Measurements from ENCODE around the gene KRIT1.
"Not testable (repeated sequence)": the region's sequence is repeated elsewhere in the genome, so short reads cannot be mapped to it uniquely, and the experiment has no call there.

The KRIT1 gene

GRCh38 chr7:92184294-92184693, 61.4 kb downstream of the KRIT1 start:
- peaks cover 11% of the 10 kb centered on the region for H3K27me3 ChIP-seq (ENCODE audit: control insufficient read depth, insufficient read depth, low read length)
- not testable (repeated sequence) for H3K9me3 ChIP-seq (ENCODE audit: control insufficient read depth, low read depth, low read length); H3K27ac ChIP-seq (ENCODE audit: low read length); H3K4me1 ChIP-seq (ENCODE audit: control insufficient read depth, low read depth, low read length); H3K36me3 ChIP-seq (ENCODE audit: control insufficient read depth, low read depth, low read length); H3K9ac ChIP-seq (ENCODE audit: low read length); H3K4me3 ChIP-seq (ENCODE audit: low read length)

DNA sequence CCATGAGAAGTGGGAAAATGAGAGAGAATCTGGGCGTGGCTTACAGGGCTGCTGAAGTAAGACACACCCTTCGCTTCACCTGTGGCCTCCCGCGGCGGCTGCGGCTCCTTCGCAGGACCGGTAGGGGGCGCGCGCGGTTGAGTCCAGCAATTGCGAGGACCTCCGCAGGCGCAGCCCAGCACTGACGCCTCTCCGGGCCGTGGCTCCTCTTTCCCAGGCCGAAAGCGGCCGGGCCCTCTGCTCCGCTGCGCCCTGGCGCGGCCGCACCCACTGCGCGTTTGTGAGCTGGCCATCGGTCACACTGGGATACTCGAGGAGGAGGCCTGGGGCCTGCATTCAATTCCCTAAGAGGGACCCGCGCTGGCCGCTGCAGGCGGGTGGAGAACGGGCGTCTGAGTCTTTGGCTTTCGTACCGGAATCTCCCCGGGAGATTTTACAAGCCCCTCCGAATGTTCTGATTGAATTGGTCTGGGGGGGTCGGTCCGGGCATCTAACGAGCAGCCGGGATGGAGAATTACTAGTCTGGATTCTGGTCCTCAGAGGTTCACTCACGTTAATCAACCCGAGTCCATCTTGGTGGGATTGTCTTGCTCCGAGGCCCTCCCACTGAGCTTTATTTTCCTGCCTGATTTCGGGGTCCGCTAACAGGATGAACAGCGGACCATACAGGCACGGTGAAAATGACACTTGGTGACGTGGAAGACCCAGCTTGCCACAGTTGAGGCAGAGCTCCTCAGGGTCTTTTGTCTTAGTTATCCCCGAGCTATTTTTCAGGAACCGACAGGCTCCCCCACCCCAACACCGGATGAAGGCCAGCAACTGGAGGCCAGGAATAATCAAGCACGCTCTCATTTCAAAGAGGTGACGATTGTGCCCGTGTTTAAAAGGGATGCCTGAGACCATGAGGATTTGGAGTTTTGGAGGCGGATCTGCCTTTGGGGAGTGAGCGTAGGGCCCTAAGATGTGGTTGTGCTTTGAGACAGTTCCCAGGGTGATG, 66.5 kb downstream of the KRIT1 start, which contains the start of gene LRRD1:
TSS of gene LRRD1 (minus strand) at position 215 of the 997 bp plus-strand sequence. CDS start 13,940 bp downstream, outside the sequence.
- H3K27me3 ChIP-seq (ENCODE audit: control insufficient read depth, insufficient read depth, low read length), result peaks cover 13% of the 10 kb centered on the region
- H3K36me3 ChIP-seq (ENCODE audit: control insufficient read depth, low read depth, low read length), result no peaks in the 10 kb centered on the region
- no peak within 1 kb of the TSS for H3K27ac ChIP-seq (ENCODE audit: low read length)
- H3K4me3 ChIP-seq (ENCODE audit: low read length), result peak within 1 kb of the TSS; percentile 44
- H3K4me1 ChIP-seq (ENCODE audit: control insufficient read depth, low read depth, low read length), result no peaks in the 10 kb centered on the region
- H3K9me3 ChIP-seq (ENCODE audit: control insufficient read depth, low read depth, low read length), result no peaks in the 10 kb centered on the region
- H3K9ac ChIP-seq (ENCODE audit: low read length), result no peak within 1 kb of the TSS

GRCh38 chr7:92177362-92177761, 68.4 kb downstream of the KRIT1 start:
- Histone ChIP-seq H3K9ac (ENCODE audit: low read length) (no peak overlapping the region), H3K27ac (ENCODE audit: low read length) (no peak overlapping the region), H3K4me1 (ENCODE audit: control insufficient read depth, low read depth, low read length) (no peaks in the 10 kb centered on the region), H3K9me3 (ENCODE audit: control insufficient read depth, low read depth, low read length) (no peaks in the 10 kb centered on the region), H3K27me3 (ENCODE audit: control insufficient read depth, insufficient read depth, low read length) (peaks cover 13% of the 10 kb centered on the region), H3K4me3 (ENCODE audit: low read length) (no peak overlapping the region), H3K36me3 (ENCODE audit: control insufficient read depth, low read depth, low read length) (no peaks in the 10 kb centered on the region)

- H3K36me3 ChIP-seq (ENCODE audit: control insufficient read depth, low read depth, low read length); H3K27me3 ChIP-seq (ENCODE audit: control insufficient read depth, insufficient read depth, low read length); H3K9me3 ChIP-seq (ENCODE audit: control insufficient read depth, low read depth, low read length); H3K27ac ChIP-seq (ENCODE audit: low read length); H3K4me3 ChIP-seq (ENCODE audit: low read length); H3K9ac ChIP-seq (ENCODE audit: low read length); H3K4me1 ChIP-seq (ENCODE audit: control insufficient read depth, low read depth, low read length): not testable (repeated sequence)
Observed at GRCh38 chr7:92169529-92169928, 76.2 kb downstream of the KRIT1 start.

GRCh38 chr7:92161271-92161670, 84.4 kb downstream of the KRIT1 start:
- Histone ChIP-seq H3K36me3 (ENCODE audit: control insufficient read depth, low read depth, low read length) (no peaks in the 10 kb centered on the region), H3K27me3 (ENCODE audit: control insufficient read depth, insufficient read depth, low read length) (no peaks in the 10 kb centered on the region), H3K9ac (ENCODE audit: low read length) (no peak overlapping the region), H3K4me3 (ENCODE audit: low read length) (no peak overlapping the region), H3K27ac (ENCODE audit: low read length) (no peak overlapping the region), H3K9me3 (ENCODE audit: control insufficient read depth, low read depth, low read length) (no peaks in the 10 kb centered on the region), H3K4me1 (ENCODE audit: control insufficient read depth, low read depth, low read length) (no peaks in the 10 kb centered on the region)

DNA sequence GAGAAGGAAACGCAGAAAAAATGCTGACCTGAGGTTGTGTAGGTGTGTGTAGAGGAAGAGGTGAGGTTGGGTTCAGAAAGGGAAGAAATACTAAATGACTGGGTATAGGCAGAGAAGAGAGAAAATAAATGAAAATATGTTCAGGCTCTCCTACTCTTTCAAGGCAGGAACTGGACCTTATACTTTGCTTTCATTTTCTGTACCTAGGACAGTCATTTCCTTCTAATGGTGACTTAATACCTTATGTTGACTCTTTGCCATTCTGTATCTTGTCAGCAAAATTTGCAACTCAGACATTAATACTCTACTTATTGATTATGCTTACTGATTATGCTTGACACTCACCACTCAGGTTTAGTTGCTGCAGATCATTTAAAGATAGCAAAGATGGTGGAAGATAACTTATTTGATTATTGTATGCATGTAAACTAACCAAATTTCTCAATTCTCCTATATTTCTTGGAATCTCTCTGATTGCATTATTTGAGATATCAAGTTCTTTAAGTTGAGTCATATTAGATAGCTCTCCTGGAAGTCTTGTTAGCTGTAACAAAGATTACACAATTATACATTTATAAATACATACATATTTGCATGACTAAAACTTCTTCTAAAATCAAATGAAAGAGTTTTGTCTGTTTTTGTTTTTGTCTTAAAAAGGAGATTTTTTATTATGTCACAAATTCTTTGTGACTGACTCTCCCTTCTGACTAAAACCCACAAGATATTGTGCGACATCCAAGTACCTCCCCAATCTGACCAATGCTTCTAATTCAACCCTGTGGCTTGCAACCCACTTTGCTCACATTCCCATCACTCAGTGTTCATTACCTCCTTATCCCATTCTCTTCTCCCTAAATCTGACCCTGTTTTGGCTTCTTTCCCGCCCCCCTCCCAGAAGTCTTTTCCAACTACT, 86.8 kb downstream of the KRIT1 start:
- Histone ChIP-seq H3K9me3 (ENCODE audit: control insufficient read depth, low read depth, low read length) (no peaks in the 10 kb centered on the region), H3K4me1 (ENCODE audit: control insufficient read depth, low read depth, low read length) (no peaks in the 10 kb centered on the region), H3K9ac (ENCODE audit: low read length) (no peak overlapping the region), H3K4me3 (ENCODE audit: low read length) (no peak overlapping the region), H3K27me3 (ENCODE audit: control insufficient read depth, insufficient read depth, low read length) (no peaks in the 10 kb centered on the region), H3K27ac (ENCODE audit: low read length) (no peak overlapping the region), H3K36me3 (ENCODE audit: control insufficient read depth, low read depth, low read length) (no peaks in the 10 kb centered on the region)

GRCh38 chr7:92156990-92157389, 88.7 kb downstream of the KRIT1 start:
- H3K4me3 ChIP-seq (ENCODE audit: low read length), result no peak overlapping the region
- no peaks in the 10 kb centered on the region for H3K27me3 ChIP-seq (ENCODE audit: control insufficient read depth, insufficient read depth, low read length)
- no peak overlapping the region for H3K27ac ChIP-seq (ENCODE audit: low read length)
- no peaks in the 10 kb centered on the region for H3K36me3 ChIP-seq (ENCODE audit: control insufficient read depth, low read depth, low read length)
- no peaks in the 10 kb centered on the region for H3K9me3 ChIP-seq (ENCODE audit: control insufficient read depth, low read depth, low read length)
- H3K4me1 ChIP-seq (ENCODE audit: control insufficient read depth, low read depth, low read length), result no peaks in the 10 kb centered on the region
- no peak overlapping the region for H3K9ac ChIP-seq (ENCODE audit: low read length)

DNA sequence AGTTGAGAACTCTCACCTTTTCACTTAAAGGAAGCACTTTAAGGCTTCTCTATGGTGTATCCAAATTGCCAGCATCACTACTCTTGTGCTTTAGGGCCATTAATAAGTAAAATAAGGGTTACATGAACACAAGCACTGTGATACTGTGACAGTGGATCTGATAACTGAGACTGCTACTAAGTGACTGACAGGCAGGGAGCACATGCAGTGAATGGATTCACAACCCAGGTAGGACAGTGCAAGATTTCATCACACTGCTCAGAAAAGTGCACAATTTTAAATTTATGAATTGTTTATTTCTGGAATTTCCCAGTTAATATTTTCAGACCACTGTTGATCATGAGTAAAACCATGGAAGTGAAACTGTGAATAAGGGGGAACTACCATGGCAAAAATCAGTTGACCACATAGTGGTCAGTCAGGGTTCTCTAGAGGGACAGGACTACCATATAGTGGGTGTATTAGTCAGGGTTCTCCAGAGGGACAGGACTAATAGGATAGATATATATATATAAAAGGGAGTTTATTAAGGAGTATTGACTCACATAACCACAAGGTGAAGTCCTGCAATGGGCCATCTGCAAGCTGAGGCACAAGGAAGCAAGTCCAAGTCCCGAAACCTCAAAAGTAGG, 90.5 kb downstream of the KRIT1 start:
- Histone ChIP-seq H3K9me3 (ENCODE audit: control insufficient read depth, low read depth, low read length) (no peaks in the 10 kb centered on the region), H3K27me3 (ENCODE audit: control insufficient read depth, insufficient read depth, low read length) (no peaks in the 10 kb centered on the region), H3K36me3 (ENCODE audit: control insufficient read depth, low read depth, low read length) (no peaks in the 10 kb centered on the region)

DNA sequence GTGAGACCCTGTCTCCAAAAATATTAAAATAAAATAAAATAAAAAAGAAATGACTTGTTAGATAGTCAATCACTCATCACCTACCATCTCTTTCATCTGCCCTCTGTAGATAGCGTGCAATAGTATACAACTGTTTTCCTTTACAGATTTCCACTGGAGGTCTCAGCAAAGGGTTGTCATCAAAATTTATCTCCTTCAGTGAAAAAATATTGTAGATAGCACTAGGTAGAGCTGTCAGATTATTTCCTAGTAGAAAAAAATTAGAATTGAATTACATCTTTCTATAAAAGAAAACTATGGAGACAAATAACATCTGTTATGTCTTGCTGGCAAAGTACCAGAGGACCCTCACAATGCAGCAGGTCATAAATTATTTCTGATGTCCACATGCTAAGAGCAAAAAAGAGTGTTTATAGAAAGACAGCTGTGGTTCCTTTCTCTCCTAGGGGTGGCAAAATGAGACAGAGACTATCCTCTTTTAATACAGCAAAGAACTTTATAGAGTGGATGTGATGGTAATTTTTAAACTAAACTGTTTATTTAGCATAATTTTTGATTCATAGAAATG, 95.2 kb downstream of the KRIT1 start:
- Histone ChIP-seq H3K9ac (ENCODE audit: low read length) (no peak overlapping the region), H3K27ac (ENCODE audit: low read length) (no peak overlapping the region), H3K4me3 (ENCODE audit: low read length) (no peak overlapping the region)

More for the DNA sequence above, 90.5 kb downstream of the KRIT1 start:
- Histone ChIP-seq H3K9ac (ENCODE audit: low read length) (no peak overlapping the region), H3K4me1 (ENCODE audit: control insufficient read depth, low read depth, low read length) (no peaks in the 10 kb centered on the region), H3K4me3 (ENCODE audit: low read length) (no peak overlapping the region), H3K27ac (ENCODE audit: low read length) (no peak overlapping the region)

DNA sequence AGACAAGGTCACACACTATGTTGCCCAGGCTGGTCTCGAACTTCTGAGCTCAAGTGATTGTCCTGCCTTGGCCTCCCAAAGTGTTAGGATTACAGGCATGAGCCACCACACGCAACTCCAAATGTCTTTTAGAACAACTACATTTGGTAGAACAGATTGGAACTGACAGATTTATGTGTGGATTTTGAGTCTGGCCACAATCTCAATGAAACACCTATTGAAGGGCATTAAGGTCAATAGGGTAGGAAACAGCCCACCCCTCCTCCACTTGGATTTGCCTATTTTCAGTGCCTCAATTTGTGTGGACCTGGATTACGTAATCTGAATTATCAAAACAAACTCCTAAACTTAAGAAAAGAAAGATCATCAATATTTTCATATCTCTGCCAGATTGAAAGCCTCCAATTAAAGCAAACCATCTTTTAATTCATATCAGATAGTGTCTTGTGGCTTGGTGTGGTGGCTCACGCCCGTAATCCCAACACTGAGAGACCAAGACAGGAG, 95.9 kb downstream of the KRIT1 start:
- no peaks in the 10 kb centered on the region for H3K4me1 ChIP-seq (ENCODE audit: control insufficient read depth, low read depth, low read length)
- no peak overlapping the region for H3K4me3 ChIP-seq (ENCODE audit: low read length)
- H3K27me3 ChIP-seq (ENCODE audit: control insufficient read depth, insufficient read depth, low read length), result no peaks in the 10 kb centered on the region
- H3K36me3 ChIP-seq (ENCODE audit: control insufficient read depth, low read depth, low read length), result no peaks in the 10 kb centered on the region
- no peaks in the 10 kb centered on the region for H3K9me3 ChIP-seq (ENCODE audit: control insufficient read depth, low read depth, low read length)
- H3K27ac ChIP-seq (ENCODE audit: low read length), result no peak overlapping the region
- no peak overlapping the region for H3K9ac ChIP-seq (ENCODE audit: low read length)

More for the DNA sequence above, 95.2 kb downstream of the KRIT1 start:
- Histone ChIP-seq H3K4me1 (ENCODE audit: control insufficient read depth, low read depth, low read length) (no peaks in the 10 kb centered on the region), H3K27me3 (ENCODE audit: control insufficient read depth, insufficient read depth, low read length) (no peaks in the 10 kb centered on the region), H3K36me3 (ENCODE audit: control insufficient read depth, low read depth, low read length) (no peaks in the 10 kb centered on the region), H3K9me3 (ENCODE audit: control insufficient read depth, low read depth, low read length) (no peaks in the 10 kb centered on the region)
